H1 (cell line): Measurements from ENCODE around the gene ANKMY2. TPM values are rescaled to one million over a fixed set of nuclear protein-coding genes. Genes with fewer than 3 reads are reported as not detected.

Source experiments
- CBX8 ChIP-seq: fragments of 300-800, 300-1000 bp; sonication (generic); IDR thresholded peaks from 2 replicates; pipeline ENCODE4 v1.7.1; 2016; ENCODE audit warnings: low read depth, low read length, borderline replicate concordance
- CHD1 ChIP-seq: IDR thresholded peaks from 2 replicates; pipeline ENCODE4 v1.6.1; 2012; ENCODE audit warnings: low read depth, low read length, improper control_type of control experiment
- GABPA ChIP-seq: IDR thresholded peaks from 2 replicates; pipeline ENCODE4 v1.6.1; 2011; ENCODE audit warnings: mild to moderate bottlenecking, low read length, moderate library complexity, borderline replicate concordance; ENCODE audit not compliant: insufficient read depth
- HDAC2 ChIP-seq, 2 experiments: fragments of 300-600 bp in 1 of 2; sonication (generic) in 1 of 2; IDR thresholded peaks; 2 replicates each; pipeline ENCODE4 v1.6.1; 2011 to 2012; ENCODE audit warnings: low read depth in 2 of 2, low read length in 2 of 2, mild to moderate bottlenecking in 2 of 2, moderate library complexity in 2 of 2, borderline replicate concordance in 1 of 2, inconsistent platforms in 1 of 2
- POLR2AphosphoS5 ChIP-seq: IDR thresholded peaks from 2 replicates; pipeline ENCODE4 v1.6.1; 2011; ENCODE audit warnings: low read depth, low read length
- RAD21 ChIP-seq, 2 experiments: IDR thresholded peaks in 1 of 2; conservative IDR thresholded peaks in 1 of 2; 2 replicates each; pipeline ENCODE4 v1.6.1; 2011; ENCODE audit warnings: low read depth in 2 of 2, low read length in 2 of 2, improper control_type of control experiment in 1 of 2, inconsistent platforms in 1 of 2, mild to moderate bottlenecking in 1 of 2, moderate library complexity in 1 of 2
- SIRT6 ChIP-seq: IDR thresholded peaks from one replicate; pipeline ENCODE4 v1.7.1; 2012; ENCODE audit warnings: low read length, inconsistent platforms
- polyA plus RNA-seq, 7 experiments: library from polyadenylated mRNA; depleted of rRNA in 3 of 7; stranded (reverse) in 5 of 7; unstranded in 2 of 7; fragments of >200 nt in 5 of 7; fragments of 200-250 nt in 2 of 7; gene quantifications; 1 replicate in 5 of 7; 2 replicates in 1 of 7; 4 replicates in 1 of 7; pipeline versions ENCODE4 v1.2.1 to v1.2.3, GENCODE V29; 2011 to 2013; ENCODE audit warnings: missing spikeins in 2 of 7, mixed read lengths in 2 of 7
- total RNA-seq: library from RNA; stranded (reverse); fragmentation: NEBNext Ultra II Directional; extraction: Animal tissue kit (Norgen Biotek cat#: 25700); gene quantifications from 2 replicates; pipeline ENCODE4 v1.2.1, GENCODE V29; 2021
- TF ChIP-seq, protein P1 (sequence below), 3 experiments: IDR thresholded peaks; 1 replicate in 2 of 3; 2 replicates in 1 of 3; pipeline versions ENCODE4 v1.5.1 to v1.6.1; 2011; ENCODE audit warnings: low read length in 3 of 3, mild to moderate bottlenecking in 3 of 3, inconsistent platforms in 2 of 3, low read depth in 1 of 3, moderate library complexity in 1 of 3; ENCODE audit not compliant: insufficient read depth in 1 of 3; ENCODE audit errors: control extremely low read depth in 1 of 3

The ANKMY2 gene
- total and polyA plus RNA-seq, 2 of the 8 experiments (the other 6 are each of a cell fraction or from before 2014, with no cell fraction given), result 5.2 to 9.3 TPM

DNA sequence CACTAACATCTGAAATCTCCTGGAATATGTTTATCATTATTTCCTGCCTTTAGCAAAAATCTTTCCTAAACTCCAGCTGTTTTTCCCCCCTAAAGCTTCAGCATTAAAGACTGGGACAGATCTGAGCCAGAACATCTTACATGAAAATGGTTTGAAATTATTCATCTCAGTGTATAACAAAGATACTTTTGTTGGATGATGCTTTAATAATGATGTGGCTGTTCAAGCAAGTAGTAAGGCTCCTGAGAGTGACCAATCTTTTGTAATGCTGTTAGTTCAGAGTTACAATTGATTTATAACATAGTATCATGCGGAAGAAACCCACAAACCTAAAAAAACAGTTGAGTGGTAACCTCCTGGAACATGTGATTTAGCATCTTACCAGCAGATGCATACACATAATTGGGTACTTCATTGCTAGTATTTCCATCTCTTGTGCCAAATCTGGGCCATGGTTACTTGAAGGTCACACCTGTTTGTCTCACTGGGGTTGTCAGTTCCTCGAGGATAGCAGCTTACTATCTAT is 1.9 kb upstream of the ANKMY2 start (continued):
- TF ChIP-seq, protein P1, sequence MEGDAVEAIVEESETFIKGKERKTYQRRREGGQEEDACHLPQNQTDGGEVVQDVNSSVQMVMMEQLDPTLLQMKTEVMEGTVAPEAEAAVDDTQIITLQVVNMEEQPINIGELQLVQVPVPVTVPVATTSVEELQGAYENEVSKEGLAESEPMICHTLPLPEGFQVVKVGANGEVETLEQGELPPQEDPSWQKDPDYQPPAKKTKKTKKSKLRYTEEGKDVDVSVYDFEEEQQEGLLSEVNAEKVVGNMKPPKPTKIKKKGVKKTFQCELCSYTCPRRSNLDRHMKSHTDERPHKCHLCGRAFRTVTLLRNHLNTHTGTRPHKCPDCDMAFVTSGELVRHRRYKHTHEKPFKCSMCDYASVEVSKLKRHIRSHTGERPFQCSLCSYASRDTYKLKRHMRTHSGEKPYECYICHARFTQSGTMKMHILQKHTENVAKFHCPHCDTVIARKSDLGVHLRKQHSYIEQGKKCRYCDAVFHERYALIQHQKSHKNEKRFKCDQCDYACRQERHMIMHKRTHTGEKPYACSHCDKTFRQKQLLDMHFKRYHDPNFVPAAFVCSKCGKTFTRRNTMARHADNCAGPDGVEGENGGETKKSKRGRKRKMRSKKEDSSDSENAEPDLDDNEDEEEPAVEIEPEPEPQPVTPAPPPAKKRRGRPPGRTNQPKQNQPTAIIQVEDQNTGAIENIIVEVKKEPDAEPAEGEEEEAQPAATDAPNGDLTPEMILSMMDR (IDR thresholded peaks at IDR 0.05; ENCODE audit: control extremely low read depth in 1 of 3, insufficient read depth in 1 of 3, low read depth in 1 of 3, low read length in 3 of 3), result no peak
- no peak for TF ChIP-seq POLR2AphosphoS5
- no peak for TF ChIP-seq GABPA
- TF ChIP-seq SIRT6, result no peak
- TF ChIP-seq RAD21 (IDR thresholded peaks at IDR 0.05 in 1 of 2, conservative IDR thresholded peaks at IDR 0.05 in 1 of 2; ENCODE audit: low read depth in 2 of 2, low read length in 2 of 2), result no peak
- no peak for TF ChIP-seq CHD1
- no peak for TF ChIP-seq CBX8
- TF ChIP-seq HDAC2 (IDR thresholded peaks at IDR 0.05; ENCODE audit: borderline replicate concordance in 1 of 2, low read depth in 2 of 2, low read length in 2 of 2), result no peak
